A673 (cell line): ENCODE results near the gene HAND2.

Source experiments
- CTCF ChIP-seq: fragments of 300-800, 200-600 bp; sonication (generic); conservative IDR thresholded peaks from 2 replicates; pipeline ENCODE4 v1.5.1; 2017; ENCODE audit warnings: low read depth, mild to moderate bottlenecking, antibody characterized with exemption, low read length, moderate library complexity, mixed read lengths
- EZH2 ChIP-seq: fragments of 200-600 bp; sonication (generic); IDR thresholded peaks from 2 replicates; pipeline ENCODE4 v1.6.1; 2017; ENCODE audit warnings: borderline replicate concordance, low read depth, mild to moderate bottlenecking, mixed read lengths, antibody characterized with exemption, low read length; ENCODE audit not compliant: poor library complexity, severe bottlenecking

GRCh38 chr4:173577963-173578362 lies 47.9 kb upstream of the HAND2 start:
- TF ChIP-seq CTCF (no peak), EZH2 (no peak)
